ENCODE data around the gene TFRC.

GRCh38 chr3:196081002-196081833 is 672 bp downstream of the TFRC start:
- peak in 1 of 2 donors; percentile 12 for TF ChIP-seq RXRA (IDR thresholded peaks at IDR 0.05)
- no peak for TF ChIP-seq CTCF (IDR thresholded peaks at IDR 0.05; ENCODE audit: low read depth, low read length, missing input control)
- no peak for TF ChIP-seq JUND (IDR thresholded peaks at IDR 0.05)
- TF ChIP-seq TAF1 (conservative IDR thresholded peaks at IDR 0.05), result no peak
- TF ChIP-seq, protein P1, sequence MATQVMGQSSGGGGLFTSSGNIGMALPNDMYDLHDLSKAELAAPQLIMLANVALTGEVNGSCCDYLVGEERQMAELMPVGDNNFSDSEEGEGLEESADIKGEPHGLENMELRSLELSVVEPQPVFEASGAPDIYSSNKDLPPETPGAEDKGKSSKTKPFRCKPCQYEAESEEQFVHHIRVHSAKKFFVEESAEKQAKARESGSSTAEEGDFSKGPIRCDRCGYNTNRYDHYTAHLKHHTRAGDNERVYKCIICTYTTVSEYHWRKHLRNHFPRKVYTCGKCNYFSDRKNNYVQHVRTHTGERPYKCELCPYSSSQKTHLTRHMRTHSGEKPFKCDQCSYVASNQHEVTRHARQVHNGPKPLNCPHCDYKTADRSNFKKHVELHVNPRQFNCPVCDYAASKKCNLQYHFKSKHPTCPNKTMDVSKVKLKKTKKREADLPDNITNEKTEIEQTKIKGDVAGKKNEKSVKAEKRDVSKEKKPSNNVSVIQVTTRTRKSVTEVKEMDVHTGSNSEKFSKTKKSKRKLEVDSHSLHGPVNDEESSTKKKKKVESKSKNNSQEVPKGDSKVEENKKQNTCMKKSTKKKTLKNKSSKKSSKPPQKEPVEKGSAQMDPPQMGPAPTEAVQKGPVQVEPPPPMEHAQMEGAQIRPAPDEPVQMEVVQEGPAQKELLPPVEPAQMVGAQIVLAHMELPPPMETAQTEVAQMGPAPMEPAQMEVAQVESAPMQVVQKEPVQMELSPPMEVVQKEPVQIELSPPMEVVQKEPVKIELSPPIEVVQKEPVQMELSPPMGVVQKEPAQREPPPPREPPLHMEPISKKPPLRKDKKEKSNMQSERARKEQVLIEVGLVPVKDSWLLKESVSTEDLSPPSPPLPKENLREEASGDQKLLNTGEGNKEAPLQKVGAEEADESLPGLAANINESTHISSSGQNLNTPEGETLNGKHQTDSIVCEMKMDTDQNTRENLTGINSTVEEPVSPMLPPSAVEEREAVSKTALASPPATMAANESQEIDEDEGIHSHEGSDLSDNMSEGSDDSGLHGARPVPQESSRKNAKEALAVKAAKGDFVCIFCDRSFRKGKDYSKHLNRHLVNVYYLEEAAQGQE (IDR thresholded peaks at IDR 0.05), result peak; percentile 95
- TF ChIP-seq YY1 (IDR thresholded peaks at IDR 0.05), result peak; percentile 19
- no peak for TF ChIP-seq RAD21 (IDR thresholded peaks at IDR 0.05)
- no peak for TF ChIP-seq GABPA (IDR thresholded peaks at IDR 0.05 in 1 of 2, conservative IDR thresholded peaks at IDR 0.05 in 1 of 2)
- TF ChIP-seq, protein P2, sequence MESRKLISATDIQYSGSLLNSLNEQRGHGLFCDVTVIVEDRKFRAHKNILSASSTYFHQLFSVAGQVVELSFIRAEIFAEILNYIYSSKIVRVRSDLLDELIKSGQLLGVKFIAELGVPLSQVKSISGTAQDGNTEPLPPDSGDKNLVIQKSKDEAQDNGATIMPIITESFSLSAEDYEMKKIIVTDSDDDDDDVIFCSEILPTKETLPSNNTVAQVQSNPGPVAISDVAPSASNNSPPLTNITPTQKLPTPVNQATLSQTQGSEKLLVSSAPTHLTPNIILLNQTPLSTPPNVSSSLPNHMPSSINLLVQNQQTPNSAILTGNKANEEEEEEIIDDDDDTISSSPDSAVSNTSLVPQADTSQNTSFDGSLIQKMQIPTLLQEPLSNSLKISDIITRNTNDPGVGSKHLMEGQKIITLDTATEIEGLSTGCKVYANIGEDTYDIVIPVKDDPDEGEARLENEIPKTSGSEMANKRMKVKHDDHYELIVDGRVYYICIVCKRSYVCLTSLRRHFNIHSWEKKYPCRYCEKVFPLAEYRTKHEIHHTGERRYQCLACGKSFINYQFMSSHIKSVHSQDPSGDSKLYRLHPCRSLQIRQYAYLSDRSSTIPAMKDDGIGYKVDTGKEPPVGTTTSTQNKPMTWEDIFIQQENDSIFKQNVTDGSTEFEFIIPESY (IDR thresholded peaks at IDR 0.05), result no peak

Measured in liver (tissue), 3 donors.